OCI-LY1 (cell line): ENCODE data around the gene PDCD10.

Experiments
- H2AFZ ChIP-seq: fragments of 200-600 bp; sonication (generic), shearing (Covaris generic); 2 replicates; pipeline ENCODE4 v1.6.0; 2014; ENCODE audit warnings: antibody characterized with exemption, mild to moderate bottlenecking, low read length
- H3F3A ChIP-seq: fragments of 200-600 bp; sonication (generic), shearing (Covaris generic); 2 replicates; pipeline ENCODE4 v1.6.0; 2014; ENCODE audit warnings: mild to moderate bottlenecking, antibody characterized with exemption, low read length, moderate library complexity; ENCODE audit not compliant: insufficient read depth
- H3K27ac ChIP-seq: fragments of 200-600 bp; sonication (generic); 2 replicates; pipeline ENCODE4 v1.5.1; 2014; ENCODE audit warnings: low read length, mixed run types, mild to moderate bottlenecking, low read depth; ENCODE audit not compliant: poor library complexity, severe bottlenecking
- H3K27me3 ChIP-seq: fragments of 200-600 bp; sonication (generic); 2 replicates; pipeline ENCODE4 v1.6.0; 2014; ENCODE audit warnings: antibody characterized with exemption, mild to moderate bottlenecking, low read length, moderate library complexity; ENCODE audit not compliant: insufficient read depth
- H3K36me3 ChIP-seq: fragments of 200-600 bp; sonication (generic); 2 replicates; pipeline ENCODE4 v1.6.1; 2014; ENCODE audit warnings: mild to moderate bottlenecking, antibody characterized with exemption, low read length, moderate library complexity, mixed read lengths; ENCODE audit not compliant: insufficient read depth
- H3K4me1 ChIP-seq: fragments of 200-600 bp; sonication (generic); 2 replicates; pipeline ENCODE4 v1.5.1; 2014; ENCODE audit warnings: mild to moderate bottlenecking, low read length, moderate library complexity; ENCODE audit not compliant: insufficient read depth, severe bottlenecking
- H3K4me2 ChIP-seq: fragments of 200-600 bp; sonication (generic), shearing (Covaris generic); 2 replicates; pipeline ENCODE4 v1.6.1; 2014; ENCODE audit warnings: low read length
- H3K4me3 ChIP-seq: fragments of 200-600 bp; sonication (generic); 2 replicates; pipeline ENCODE4 v1.5.1; 2014; ENCODE audit warnings: low read length, low read depth, mild to moderate bottlenecking, mixed read lengths; ENCODE audit not compliant: poor library complexity, severe bottlenecking
- H3K79me2 ChIP-seq: fragments of 200-600 bp; shearing (Covaris generic); 2 replicates; pipeline ENCODE4 v1.6.1; 2016; ENCODE audit warnings: mixed run types, low read length, mixed read lengths; ENCODE audit not compliant: insufficient read depth
- H3K9ac ChIP-seq: fragments of 200-600 bp; sonication (generic), shearing (Covaris generic); 2 replicates; pipeline ENCODE4 v1.6.1; 2014; ENCODE audit warnings: mild to moderate bottlenecking, low read length, mixed read lengths
- H3K9me2 ChIP-seq: fragments of 200-600 bp; sonication (generic), shearing (Covaris generic); 2 replicates; pipeline ENCODE4 v1.6.1; 2014; ENCODE audit warnings: low read depth, mild to moderate bottlenecking, low read length, mixed read lengths
- H3K9me3 ChIP-seq: fragments of 200-600 bp; shearing (Covaris generic); 2 replicates; pipeline ENCODE4 v1.6.1; 2014; ENCODE audit warnings: low read length, mixed read lengths
- H4K20me1 ChIP-seq: fragments of 200-600 bp; sonication (generic), shearing (Covaris generic); 2 replicates; pipeline ENCODE4 v1.6.0; 2016; ENCODE audit warnings: mild to moderate bottlenecking, low read length; ENCODE audit not compliant: insufficient read depth
- CTCF ChIP-seq: fragments of 200-600 bp; sonication (generic), shearing (Covaris generic); IDR thresholded peaks from 2 replicates; pipeline ENCODE4 v1.5.1; 2017; ENCODE audit warnings: mild to moderate bottlenecking, antibody characterized with exemption, low read length, moderate library complexity, mixed read lengths
- EZH2 ChIP-seq: fragments of 200-600 bp; sonication (generic), shearing (Covaris generic); IDR thresholded peaks from 2 replicates; pipeline ENCODE4 v1.8.0; 2017; ENCODE audit warnings: borderline replicate concordance, mixed run types, mild to moderate bottlenecking, antibody characterized with exemption, low read length, moderate library complexity, mixed read lengths

The PDCD10 gene

GRCh38 chr3:167734498-167735232 lies at the start of gene PDCD10:
Gene PDCD10 (minus strand): TSS chr3:167734892. CDS start chr3:167720157, 14,735 bp downstream.
- Histone ChIP-seq H3K27me3 (no peaks in the 10 kb centered on the region), H3K4me3 (peak within 1 kb of the TSS; percentile 88), H3K27ac (peak within 1 kb of the TSS; percentile 91), H3K4me1 (peaks cover 79% of the 10 kb centered on the region), H2AFZ (peak within 1 kb of the TSS; percentile 45; the same call in 1 of the 2 replicates), H3K36me3 (peaks cover 12% of the 10 kb centered on the region; the same call in 1 of the 2 replicates), H3K9me3 (no peaks in the 10 kb centered on the region), H3F3A (peaks cover 6% of the 10 kb centered on the region; the same call in 1 of the 2 replicates), H3K79me2 (peaks cover 87% of the 10 kb centered on the region), H3K4me2 (peak within 1 kb of the TSS; percentile 94), H4K20me1 (peaks cover 3% of the 10 kb centered on the region; the same call in 1 of the 2 replicates), H3K9me2 (no peaks in the 10 kb centered on the region), H3K9ac (peak within 1 kb of the TSS; percentile 80)
- TF ChIP-seq EZH2 (no peak), CTCF (no peak)

GRCh38 chr3:167783781-167784180 lies 49.1 kb upstream of the PDCD10 start:
- Histone ChIP-seq H3K4me3 (no peak overlapping the region), H4K20me1 (no peaks in the 10 kb centered on the region), H2AFZ (no peak overlapping the region), H3K27ac (no peak overlapping the region), H3K9me3 (no peaks in the 10 kb centered on the region), H3K4me1 (peaks cover 9% of the 10 kb centered on the region), H3K27me3 (no peaks in the 10 kb centered on the region), H3K9ac (no peak overlapping the region), H3K9me2 (no peaks in the 10 kb centered on the region), H3K79me2 (no peaks in the 10 kb centered on the region), H3K4me2 (no peak overlapping the region), H3F3A (no peaks in the 10 kb centered on the region), H3K36me3 (no peaks in the 10 kb centered on the region)
- no peak for TF ChIP-seq CTCF
- TF ChIP-seq EZH2, result no peak

GRCh38 chr3:167780214-167780883 lies 45.7 kb upstream of the PDCD10 start:
- no peak overlapping the region for H3K9ac ChIP-seq
- TF ChIP-seq EZH2, result no peak
- no peak for TF ChIP-seq CTCF
- no peaks in the 10 kb centered on the region for H3K36me3 ChIP-seq
- no peak overlapping the region for H2AFZ ChIP-seq
- no peaks in the 10 kb centered on the region for H3K79me2 ChIP-seq
- peaks cover 5% of the 10 kb centered on the region for H3K4me1 ChIP-seq
- H3K27ac ChIP-seq, result no peak overlapping the region
- no peaks in the 10 kb centered on the region for H4K20me1 ChIP-seq
- no peaks in the 10 kb centered on the region for H3F3A ChIP-seq
- H3K4me3 ChIP-seq, result no peak overlapping the region
- H3K9me2 ChIP-seq, result no peaks in the 10 kb centered on the region
- H3K4me2 ChIP-seq, result no peak overlapping the region
- H3K9me3 ChIP-seq, result peaks cover 6% of the 10 kb centered on the region; the same call in 1 of the 2 replicates
- H3K27me3 ChIP-seq, result no peaks in the 10 kb centered on the region
